CD14-positive monocyte (primary cell): ENCODE measurements around the gene WDR82. TPM values are rescaled to one million over a fixed set of nuclear protein-coding genes. Genes with fewer than 3 reads are reported as not detected.

Experiments
- DNase-seq, 3 donors: peaks; one replicate each; pipeline ENCODE4 v3.0.0-alpha.2; 2011 to 2022
- H2AFZ ChIP-seq: 2 replicates; pipeline ENCODE4 v1.6.0; 2012; ENCODE audit warnings: mild to moderate bottlenecking, low read depth, low read length, inconsistent platforms; ENCODE audit not compliant: insufficient read depth, poor library complexity, severe bottlenecking
- H3K27ac ChIP-seq, 2 donors: 1 replicate in 1 of 2; 2 replicates in 1 of 2; pipeline ENCODE4 v1.5.1; 2012 to 2013; ENCODE audit warnings: low read length in 2 of 2, control low read depth in 1 of 2, inconsistent platforms in 1 of 2, low read depth in 1 of 2, mild to moderate bottlenecking in 1 of 2
- H3K27me3 ChIP-seq, 2 donors: one replicate each; pipeline versions ENCODE4 v1.6.0 to v1.6.1; 2011 to 2013; ENCODE audit warnings: low read length in 2 of 2; ENCODE audit not compliant: control insufficient read depth in 2 of 2, insufficient read depth in 2 of 2
- H3K36me3 ChIP-seq, 2 donors: replicated peaks in 1 of 2; 1 replicate in 1 of 2; 2 replicates in 1 of 2; pipeline versions ENCODE4 v1.5.1 to v1.6.1; 2012 to 2013; ENCODE audit warnings: low read length in 2 of 2, control low read depth in 1 of 2, inconsistent platforms in 1 of 2, mild to moderate bottlenecking in 1 of 2; ENCODE audit not compliant: insufficient read depth in 2 of 2, control insufficient read depth in 1 of 2
- H3K4me1 ChIP-seq, 2 donors: 1 replicate in 1 of 2; 2 replicates in 1 of 2; pipeline versions ENCODE4 v1.5.1 to v1.6.1; 2012 to 2013; ENCODE audit warnings: low read length in 2 of 2, control low read depth in 1 of 2, inconsistent platforms in 1 of 2, mild to moderate bottlenecking in 1 of 2, moderate library complexity in 1 of 2; ENCODE audit not compliant: insufficient read depth in 2 of 2, control insufficient read depth in 1 of 2
- H3K4me2 ChIP-seq: replicated peaks from 2 replicates; pipeline ENCODE3; 2012; ENCODE audit warnings: low read length, moderate library complexity, mild to moderate bottlenecking; ENCODE audit not compliant: poor library complexity, severe bottlenecking; ENCODE audit errors: extremely low read depth
- H3K4me3 ChIP-seq, 3 experiments: fragments of 200-600 bp in 1 of 3; sonication (generic) in 1 of 3; replicated peaks in 1 of 3; 1 replicate in 2 of 3; 2 replicates in 1 of 3; pipeline ENCODE4 v1.5.1; 2011 to 2013; ENCODE audit warnings: low read length in 3 of 3, mild to moderate bottlenecking in 3 of 3, control low read depth in 2 of 3, low read depth in 2 of 3, inconsistent platforms in 1 of 3, moderate library complexity in 1 of 3
- H3K79me2 ChIP-seq: 2 replicates; pipeline ENCODE4 v1.6.0; 2012; ENCODE audit warnings: mild to moderate bottlenecking, control low read depth, inconsistent platforms, low read length, moderate library complexity; ENCODE audit not compliant: insufficient read depth
- H3K9ac ChIP-seq: 2 replicates; pipeline ENCODE4 v1.6.0; 2017; ENCODE audit warnings: low read length, mild to moderate bottlenecking; ENCODE audit not compliant: insufficient read depth, poor library complexity, severe bottlenecking
- H3K9me3 ChIP-seq, 2 donors: replicated peaks in 1 of 2; 1 replicate in 1 of 2; 2 replicates in 1 of 2; pipeline versions ENCODE4 v1.5.1 to v1.6.1; 2012 to 2013; ENCODE audit warnings: low read length in 2 of 2, control low read depth in 1 of 2; ENCODE audit not compliant: control insufficient read depth in 1 of 2, insufficient read depth in 1 of 2
- H4K20me1 ChIP-seq: 2 replicates; pipeline ENCODE4 v1.6.0; 2012; ENCODE audit warnings: mild to moderate bottlenecking, low read length, control low read depth, moderate library complexity; ENCODE audit not compliant: insufficient read depth
- H3K27ac Mint-ChIP-seq, 7 donors: one replicate each; pipeline ENCODE4 v1.8.0; 2020; ENCODE audit warnings: mild to moderate bottlenecking in 7 of 7, mixed read lengths in 7 of 7, moderate library complexity in 6 of 7, inconsistent platforms in 2 of 7
- H3K27me3 Mint-ChIP-seq, 3 donors: one replicate each; pipeline ENCODE4 v1.8.0; 2021 to 2022; ENCODE audit warnings: low read depth in 3 of 3, mild to moderate bottlenecking in 3 of 3, mixed read lengths in 3 of 3, moderate library complexity in 3 of 3, inconsistent platforms in 1 of 3
- H3K36me3 Mint-ChIP-seq, 2 donors: one replicate each; pipeline ENCODE4 v1.8.0; 2020; ENCODE audit warnings: mixed read lengths in 2 of 2, inconsistent platforms in 1 of 2, mild to moderate bottlenecking in 1 of 2
- H3K4me1 Mint-ChIP-seq: one replicate; pipeline ENCODE4 v1.8.0; 2020; ENCODE audit warnings: mild to moderate bottlenecking, mixed read lengths
- H3K4me3 Mint-ChIP-seq, 2 donors: one replicate each; pipeline ENCODE4 v1.8.0; 2020; ENCODE audit warnings: mild to moderate bottlenecking in 2 of 2, mixed read lengths in 2 of 2, moderate library complexity in 1 of 2
- H3K9me3 Mint-ChIP-seq, 7 donors: one replicate each; pipeline ENCODE4 v1.8.0; 2020 to 2022; ENCODE audit warnings: mixed read lengths in 7 of 7, mild to moderate bottlenecking in 6 of 7, moderate library complexity in 6 of 7, inconsistent platforms in 2 of 7
- WGBS: methylation state at CpG from one replicate; pipeline ENCODE4 v1.1.5; 2013; ENCODE audit warnings: missing lambda C conversion rate; ENCODE audit not compliant: insufficient coverage; 5-methylcytosine and 5-hydroxymethylcytosine counted together
- intact Hi-C, 2 donors: fragments of 100-400 bp; cut with micrococcal nuclease; formaldehyde crosslinking; loops; one replicate each; pipeline versions ENCODE4 v1.15.0 to v1.15.1; 2023
- polyA plus RNA-seq, 3 donors: library from polyadenylated mRNA; depleted of rRNA in 1 of 3; unstranded in 2 of 3; stranded (reverse) in 1 of 3; fragments of 300-500 nt in 2 of 3; fragments of >200 nt in 1 of 3; fragmentation: Illumina TruSeq in 2 of 3; gene quantifications; 1 replicate in 2 of 3; 2 replicates in 1 of 3; pipeline ENCODE4 v1.2.3, GENCODE V29; 2012 to 2021
- TF ChIP-seq, protein P1 (sequence below): fragments of 200-600 bp; IDR thresholded peaks from one replicate; pipeline ENCODE4 v1.8.0; 2022; ENCODE audit warnings: antibody characterized with exemption, mild to moderate bottlenecking

WDR82 gene
- polyA plus RNA-seq, 3 donors, result 27.3 to 33.4 (median 32.3) TPM

DNA sequence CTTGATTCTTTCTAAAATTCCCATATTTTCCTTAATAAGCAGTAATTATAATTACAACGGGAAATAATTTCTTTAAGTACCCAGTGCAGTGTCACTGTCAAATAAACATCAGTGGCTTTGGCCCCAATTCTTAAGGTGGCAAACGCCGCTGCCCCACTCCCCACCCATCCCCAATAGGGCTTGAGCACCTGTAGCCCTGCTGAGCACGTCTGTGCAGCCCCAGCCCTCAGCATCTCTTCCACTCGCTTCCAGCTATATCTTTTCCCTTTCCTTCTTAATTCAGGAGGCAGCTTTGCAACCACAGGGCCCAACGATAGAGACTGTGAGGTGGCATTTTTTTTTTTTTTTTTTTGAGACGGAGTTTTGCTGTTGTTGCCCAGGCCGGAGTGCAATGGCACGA, 23.8 kb downstream of the WDR82 start:
- no peak overlapping the region for H3K4me3 Mint-ChIP-seq
- H3K27ac ChIP-seq, result no peak overlapping the region
- H2AFZ ChIP-seq, result no peak overlapping the region
- peaks cover 29% of the 10 kb centered on the region for H3K4me1 Mint-ChIP-seq
- 97% methylated on average over 5 of the region's 9 CpGs for WGBS
- no peak overlapping the region for H3K9ac ChIP-seq
- peak overlapping the region in 4 of 7 donors; percentile 6 to 94 (median 41) for H3K27ac Mint-ChIP-seq
- H3K36me3 ChIP-seq, result peaks cover 75 to 93% of the 10 kb centered on the region in 2 donors
- H3K27me3 ChIP-seq, result no peaks in the 10 kb centered on the region
- H3K4me1 ChIP-seq, result peaks cover 18 to 21% of the 10 kb centered on the region in 2 donors
- H3K9me3 Mint-ChIP-seq, result peaks cover 0 to 3% (median 0%) of the 10 kb centered on the region in 7 donors
- H3K4me3 ChIP-seq, result no peak overlapping the region
- no peaks in the 10 kb centered on the region for H3K9me3 ChIP-seq
- no peak overlapping the region for H3K4me2 ChIP-seq
- H4K20me1 ChIP-seq, result peaks cover 86% of the 10 kb centered on the region
- peaks cover 73% of the 10 kb centered on the region for H3K79me2 ChIP-seq
- TF ChIP-seq, protein P1, sequence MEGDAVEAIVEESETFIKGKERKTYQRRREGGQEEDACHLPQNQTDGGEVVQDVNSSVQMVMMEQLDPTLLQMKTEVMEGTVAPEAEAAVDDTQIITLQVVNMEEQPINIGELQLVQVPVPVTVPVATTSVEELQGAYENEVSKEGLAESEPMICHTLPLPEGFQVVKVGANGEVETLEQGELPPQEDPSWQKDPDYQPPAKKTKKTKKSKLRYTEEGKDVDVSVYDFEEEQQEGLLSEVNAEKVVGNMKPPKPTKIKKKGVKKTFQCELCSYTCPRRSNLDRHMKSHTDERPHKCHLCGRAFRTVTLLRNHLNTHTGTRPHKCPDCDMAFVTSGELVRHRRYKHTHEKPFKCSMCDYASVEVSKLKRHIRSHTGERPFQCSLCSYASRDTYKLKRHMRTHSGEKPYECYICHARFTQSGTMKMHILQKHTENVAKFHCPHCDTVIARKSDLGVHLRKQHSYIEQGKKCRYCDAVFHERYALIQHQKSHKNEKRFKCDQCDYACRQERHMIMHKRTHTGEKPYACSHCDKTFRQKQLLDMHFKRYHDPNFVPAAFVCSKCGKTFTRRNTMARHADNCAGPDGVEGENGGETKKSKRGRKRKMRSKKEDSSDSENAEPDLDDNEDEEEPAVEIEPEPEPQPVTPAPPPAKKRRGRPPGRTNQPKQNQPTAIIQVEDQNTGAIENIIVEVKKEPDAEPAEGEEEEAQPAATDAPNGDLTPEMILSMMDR, result no peak
- intact Hi-C loops, result no loop called here
- no peak for DNase-seq
- H3K36me3 Mint-ChIP-seq, result peaks cover 74 to 98% of the 10 kb centered on the region in 2 donors
- no peaks in the 10 kb centered on the region for H3K27me3 Mint-ChIP-seq

DNA sequence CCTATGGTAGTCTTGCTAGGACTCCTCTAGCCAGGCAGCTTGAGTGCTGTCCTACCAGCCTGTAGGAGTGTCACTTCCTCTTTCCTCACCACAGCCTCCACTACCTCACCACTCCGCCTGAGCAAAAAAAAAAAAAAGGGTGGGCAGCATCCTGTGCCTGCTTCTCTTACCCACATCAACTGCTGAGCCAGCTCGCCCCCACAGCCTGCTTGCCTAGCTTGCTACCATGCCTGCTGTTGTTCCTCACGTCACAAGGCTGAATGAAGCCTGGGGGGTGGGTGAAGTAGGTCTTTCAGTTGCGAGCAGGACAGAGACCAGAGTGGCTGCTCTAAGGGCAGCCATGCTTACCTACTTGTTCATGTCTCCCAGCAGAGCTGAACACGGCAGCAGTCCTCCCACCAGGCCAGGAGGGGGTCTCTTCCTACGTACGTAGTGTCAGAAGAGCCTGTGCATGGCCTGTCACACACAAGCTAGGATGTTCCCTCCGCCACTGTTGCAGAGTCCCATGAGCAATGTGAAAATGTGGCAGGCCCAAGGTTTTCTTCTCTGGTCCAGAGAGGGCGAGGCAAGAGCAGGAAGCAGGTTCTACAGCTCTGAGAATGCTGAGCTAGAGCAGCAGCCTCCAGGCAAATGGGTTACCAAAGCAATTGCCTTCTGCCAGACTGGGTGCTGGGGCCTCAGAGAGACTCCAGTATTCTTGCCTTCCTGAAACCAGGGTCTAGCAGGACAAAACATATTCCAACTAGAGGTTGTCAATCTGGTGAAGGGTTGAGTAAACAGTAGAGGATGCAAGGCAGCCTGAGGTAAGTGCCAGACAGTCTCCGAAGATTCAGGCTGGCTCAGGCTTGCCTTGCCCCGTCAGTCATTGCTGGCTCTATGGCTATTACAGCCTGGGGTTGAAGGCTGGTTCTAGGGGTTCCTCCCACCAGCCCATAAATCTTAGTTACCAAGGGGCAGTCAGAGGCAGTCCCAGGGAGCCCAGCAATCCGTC, 24.8 kb downstream of the WDR82 start:
- H3K4me2 ChIP-seq, result peak overlapping the region; percentile 38
- H3K27ac Mint-ChIP-seq, result peak overlapping the region; percentile 75 to 97 (median 93)
- WGBS, result 34% methylated on average over 8 of the region's 12 CpGs
- peak overlapping the region in 1 of 2 donors; percentile 45 for H3K4me3 Mint-ChIP-seq
- no peaks in the 10 kb centered on the region for H3K27me3 ChIP-seq
- peaks cover 0 to 3% (median 0%) of the 10 kb centered on the region in 7 donors for H3K9me3 Mint-ChIP-seq
- no peak overlapping the region for H3K9ac ChIP-seq
- peaks cover 73% of the 10 kb centered on the region for H3K79me2 ChIP-seq
- peaks cover 74 to 98% of the 10 kb centered on the region in 2 donors for H3K36me3 Mint-ChIP-seq
- H4K20me1 ChIP-seq, result peaks cover 86% of the 10 kb centered on the region
- H2AFZ ChIP-seq, result no peak overlapping the region
- peak overlapping the region in 1 of 3 experiments; percentile 1 for H3K4me3 ChIP-seq
- peak; percentile 77 to 82 (median 79) for DNase-seq
- peaks cover 18 to 21% of the 10 kb centered on the region in 2 donors for H3K4me1 ChIP-seq
- intact Hi-C loops, result no loop called here
- H3K4me1 Mint-ChIP-seq, result peaks cover 32% of the 10 kb centered on the region
- no peaks in the 10 kb centered on the region for H3K9me3 ChIP-seq
- peak overlapping the region; percentile 56 to 70 for H3K27ac ChIP-seq
- H3K27me3 Mint-ChIP-seq, result no peaks in the 10 kb centered on the region
- TF ChIP-seq, protein P1, result no peak
- peaks cover 75 to 93% of the 10 kb centered on the region in 2 donors for H3K36me3 ChIP-seq
